HUDEP-2 (cell line): Measurements from ENCODE around the gene YARS1.

Source experiments
- DNase-seq, 76 experiments: peaks; one replicate each; lab custom pipeline; 2025; ENCODE audit not compliant: unreplicated experiment in 76 of 76; lab: John Stamatoyannopoulos, UW

Gene YARS1

DNA sequence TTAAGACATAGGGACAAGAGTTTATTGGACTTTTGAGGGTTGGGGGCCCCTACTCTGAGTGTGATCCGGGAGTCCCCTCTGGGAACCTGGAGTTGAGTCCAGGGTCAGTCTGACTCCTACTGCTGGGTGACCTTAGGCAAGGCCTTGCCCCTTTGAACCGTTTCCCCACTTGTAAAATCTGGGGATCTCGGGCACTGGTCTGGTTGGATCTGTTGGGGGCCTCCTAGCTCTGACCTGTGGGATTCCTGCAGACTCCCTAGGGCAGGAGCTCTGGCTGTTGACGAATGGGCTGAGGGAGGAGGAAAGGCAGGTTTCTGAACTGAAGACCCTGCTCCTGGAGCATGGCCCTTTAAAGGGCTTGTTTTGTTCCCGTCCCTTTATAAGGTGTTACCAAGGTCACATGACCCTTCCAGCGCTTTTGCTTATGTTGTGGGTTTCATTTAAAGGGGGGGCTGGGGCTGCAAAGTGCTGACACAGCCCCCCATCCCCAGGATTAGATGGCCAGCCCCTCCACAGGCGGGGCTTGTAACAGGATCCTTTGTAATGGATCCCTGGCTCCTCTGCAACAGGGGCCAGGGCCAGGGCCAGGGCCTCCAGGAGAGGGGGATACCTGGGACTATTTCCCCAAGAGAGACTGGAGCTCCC, 50.7 kb downstream of the YARS1 start:
- no peak for DNase-seq

DNA sequence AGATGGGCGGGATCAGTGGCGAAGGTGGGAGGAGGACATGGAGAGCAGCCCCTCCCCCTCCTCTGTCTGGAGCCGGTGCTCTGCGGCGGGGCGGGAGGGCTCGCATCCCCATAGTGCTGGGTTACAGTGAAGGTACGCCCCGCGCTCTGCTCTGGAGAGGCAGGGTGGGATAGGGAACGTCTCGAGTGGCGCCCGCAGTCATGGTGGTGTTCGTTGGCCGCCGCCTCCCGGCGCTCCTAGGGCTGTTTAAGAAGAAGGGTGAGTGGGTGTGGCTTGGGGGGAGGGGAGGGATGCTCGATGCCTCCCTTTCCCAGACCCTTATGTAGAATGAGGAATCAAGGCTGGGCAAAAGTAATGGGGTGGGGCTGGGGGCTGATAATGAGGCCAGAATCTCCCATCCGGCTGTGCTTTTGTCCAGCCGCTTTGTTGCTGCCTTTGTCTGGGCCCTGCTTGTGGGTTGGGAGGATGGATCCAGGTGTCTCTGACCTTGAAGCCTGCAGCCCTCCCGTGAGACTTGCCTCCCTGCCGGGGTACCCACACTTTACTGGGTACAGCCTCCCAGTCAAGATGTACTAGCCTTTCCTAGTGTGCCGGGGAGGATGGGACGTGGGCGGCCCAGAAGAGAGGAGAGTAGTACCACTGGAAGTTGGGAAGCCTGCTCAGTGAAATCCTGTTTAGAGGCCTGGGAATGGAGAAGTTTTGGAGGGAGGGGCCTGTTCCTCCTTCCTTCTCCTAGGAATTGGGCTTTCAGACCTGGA, 51.4 kb downstream of the YARS1 start:
- DNase-seq, result no peak

DNA sequence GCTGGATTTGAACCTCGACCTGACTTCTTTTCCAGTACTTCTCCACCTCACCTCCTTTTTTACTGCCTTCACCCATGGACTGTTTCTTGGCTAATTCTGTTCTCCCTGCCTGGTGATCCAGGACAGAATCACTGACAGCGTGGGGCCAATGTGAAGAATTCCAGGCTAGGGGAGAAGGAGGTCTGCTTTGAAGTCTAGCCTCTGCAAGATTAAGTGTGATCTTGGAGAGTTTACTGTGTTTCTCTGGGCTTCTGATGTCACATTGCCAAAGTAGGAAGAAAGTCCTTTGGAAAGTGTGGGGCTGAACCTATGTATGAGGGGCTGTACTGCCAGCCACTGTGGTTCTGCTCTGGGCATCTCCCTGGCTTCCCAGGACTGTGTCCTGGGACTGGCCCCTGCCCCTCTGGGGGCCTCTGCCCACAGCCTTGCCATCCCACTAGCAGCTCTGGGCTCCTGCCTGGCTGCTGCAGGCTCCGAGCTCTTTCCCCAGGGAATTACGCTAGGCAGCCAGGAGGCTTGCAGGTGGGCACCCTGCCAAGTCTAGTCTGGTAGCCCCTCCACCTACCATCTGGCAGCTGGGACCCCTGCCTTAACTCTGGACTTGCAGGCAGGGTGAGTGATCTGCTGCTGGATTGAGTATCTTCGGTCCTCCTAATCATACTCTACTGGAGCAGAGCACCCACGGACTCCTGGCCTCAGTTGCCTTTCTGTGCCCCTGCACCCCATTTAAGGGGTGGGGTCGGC, 52.2 kb downstream of the YARS1 start:
- no peak for DNase-seq

DNA sequence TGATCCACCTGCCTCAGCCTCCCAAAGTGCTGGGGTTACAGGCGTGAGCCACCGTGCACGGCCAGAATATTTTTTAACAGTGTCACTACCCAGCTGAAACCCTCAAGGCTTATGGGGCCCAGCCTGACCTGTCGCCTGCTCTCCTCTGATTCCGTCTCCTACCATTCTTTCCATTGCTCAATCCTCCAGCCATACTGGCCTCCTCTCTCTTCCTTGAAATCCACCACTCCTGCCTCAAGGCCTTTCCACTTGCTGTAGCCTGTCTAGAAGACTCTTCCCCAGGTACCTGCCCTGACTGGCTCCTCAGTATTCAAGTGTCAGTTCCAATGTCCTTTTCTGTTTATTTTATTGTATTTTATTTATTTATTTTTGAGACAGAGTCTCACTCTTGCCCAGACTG, 53.9 kb downstream of the YARS1 start:
- DNase-seq, result no peak

DNA sequence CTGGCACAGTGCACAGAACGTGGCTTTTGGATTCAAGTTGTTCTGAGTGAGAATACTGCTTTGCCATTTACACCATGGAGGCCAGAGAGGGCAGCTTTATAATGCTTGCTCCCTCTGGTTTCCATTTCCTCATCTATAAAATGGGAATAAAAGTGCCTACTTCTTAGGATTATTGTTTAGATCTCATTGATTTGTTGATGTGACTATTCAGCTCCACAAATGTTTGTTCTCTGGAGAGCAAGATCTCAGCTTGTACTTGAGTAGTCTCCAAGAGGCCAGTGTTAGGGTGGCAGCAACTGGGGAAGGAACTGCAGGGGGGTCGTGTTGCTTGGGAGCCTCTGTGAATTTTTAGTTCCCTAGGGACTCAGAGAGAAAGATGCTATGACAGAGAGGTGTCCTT, 55.2 kb downstream of the YARS1 start:
- peak in 15 of 76 experiments; percentile 19 to 72 (median 55) for DNase-seq

DNA sequence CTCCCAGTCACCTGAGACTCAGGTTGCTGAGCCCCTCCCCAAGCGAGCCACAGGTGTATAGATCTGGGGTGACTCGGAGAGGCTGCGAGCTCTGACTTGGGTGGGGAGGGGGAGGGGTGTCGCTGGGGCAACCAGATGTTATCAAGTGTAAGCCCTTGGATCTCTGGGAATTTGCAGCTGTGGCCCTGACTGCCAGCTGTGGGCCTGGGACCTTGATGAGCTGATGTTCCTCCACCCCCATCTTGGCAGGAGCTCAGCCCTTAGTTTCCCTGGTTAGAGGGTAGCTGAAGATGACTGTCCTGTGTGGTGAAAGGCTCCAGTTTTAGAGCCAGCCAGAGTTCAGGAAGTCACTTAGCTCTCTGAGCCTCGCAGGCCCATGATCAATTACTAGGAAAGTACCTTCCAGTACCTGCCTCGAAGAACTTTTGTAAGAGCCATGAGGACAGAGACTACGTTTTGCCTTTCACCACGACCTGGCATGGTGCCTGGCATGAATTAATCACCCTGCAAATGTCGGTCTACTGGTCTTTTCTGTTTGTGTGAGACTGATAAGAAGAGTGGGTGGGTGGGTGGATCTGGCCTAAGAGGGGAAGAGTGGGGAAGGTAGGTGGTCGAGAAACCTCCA, 55.8 kb downstream of the YARS1 start:
- peak in 75 of 76 experiments; percentile 62 to 96 (median 85) for DNase-seq

DNA sequence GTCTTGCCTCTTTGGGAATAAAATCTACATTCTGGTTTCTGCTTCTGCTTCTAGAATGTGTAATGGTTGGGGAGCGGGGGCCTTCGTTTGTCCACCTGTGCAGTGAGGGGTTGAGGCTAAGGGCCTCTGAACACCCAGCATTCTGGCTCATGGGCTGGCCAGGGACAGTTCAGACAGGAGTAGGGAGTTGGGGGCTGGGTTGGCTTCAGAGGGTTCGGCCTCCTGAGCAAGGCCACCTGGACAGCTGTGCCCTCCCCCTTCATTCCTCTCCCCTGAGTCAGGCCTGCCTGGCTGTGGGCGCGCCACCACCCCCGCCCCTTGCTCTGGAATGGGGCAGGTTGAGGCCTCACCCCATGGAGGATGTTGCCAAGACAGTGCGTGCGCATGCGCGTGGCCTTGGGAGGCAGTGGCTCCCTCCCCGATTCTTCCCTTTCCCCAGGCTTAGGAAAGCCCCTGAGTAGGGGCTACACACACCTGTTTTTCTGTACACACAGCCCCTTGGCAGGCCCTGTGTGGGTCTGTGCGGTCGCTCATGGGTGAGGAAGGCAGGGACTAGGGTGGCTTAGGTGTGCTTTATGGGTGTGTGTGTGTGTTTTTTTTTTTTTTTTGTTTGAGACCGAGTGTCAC, 57.0 kb downstream of the YARS1 start:
- peak in 62 of 76 experiments; percentile 10 to 81 (median 53) for DNase-seq

DNA sequence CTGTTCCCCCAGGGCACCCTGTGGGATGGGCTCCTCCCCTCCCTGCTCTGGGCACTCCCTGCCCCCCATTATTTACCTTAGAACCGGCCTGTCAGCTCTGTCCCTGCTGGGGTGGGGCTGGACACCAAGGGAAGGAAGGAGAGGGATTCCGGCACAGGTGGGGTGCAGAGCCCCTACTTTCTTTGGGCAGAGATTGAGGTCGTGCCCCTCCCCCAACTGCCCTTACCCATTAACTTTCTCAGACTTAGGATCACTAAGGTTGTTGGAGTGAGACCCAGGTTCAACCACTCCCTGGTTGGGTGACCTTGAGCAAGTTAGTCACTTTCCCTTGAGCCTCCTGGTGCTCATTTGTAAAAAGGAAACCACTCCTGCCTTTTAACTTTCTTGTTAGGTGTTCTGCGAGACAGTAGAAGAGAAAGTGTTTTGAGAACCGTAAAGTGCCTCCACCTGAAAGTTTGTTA, 57.6 kb downstream of the YARS1 start:
- peak in 2 of 76 experiments; percentile 8 to 47 for DNase-seq

DNA sequence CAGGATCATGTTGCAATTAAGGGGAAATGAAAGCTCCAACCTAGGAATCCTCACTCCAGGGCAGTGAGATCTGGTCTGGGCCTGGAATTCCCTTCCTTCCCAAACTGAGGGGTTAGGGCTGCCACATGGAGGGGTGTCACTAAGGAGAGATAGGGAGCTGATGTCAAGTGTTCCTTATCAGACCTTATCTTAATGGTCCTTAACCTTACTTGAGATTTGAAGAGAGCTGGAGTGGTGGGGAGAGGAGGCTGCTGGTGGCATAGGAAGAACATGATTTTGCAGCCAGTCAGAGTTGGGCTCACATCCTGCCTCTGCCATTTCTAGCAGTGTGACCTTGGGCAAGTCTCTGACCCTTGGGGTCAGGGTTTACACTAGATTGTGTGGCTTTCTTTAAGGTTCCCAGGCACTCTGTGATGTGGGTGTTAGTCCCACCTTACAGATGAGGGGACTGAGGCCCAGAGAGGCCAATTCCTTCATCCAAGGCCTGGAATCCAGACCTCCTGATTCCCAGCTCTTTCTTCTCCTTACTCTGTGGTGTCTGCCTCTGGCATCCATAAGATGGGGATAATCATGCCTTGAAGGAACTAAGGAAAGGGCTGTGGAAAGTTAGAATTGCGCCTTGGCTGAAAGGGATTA, 58.2 kb downstream of the YARS1 start:
- peak in 2 of 76 experiments; percentile 12 to 24 for DNase-seq

DNA sequence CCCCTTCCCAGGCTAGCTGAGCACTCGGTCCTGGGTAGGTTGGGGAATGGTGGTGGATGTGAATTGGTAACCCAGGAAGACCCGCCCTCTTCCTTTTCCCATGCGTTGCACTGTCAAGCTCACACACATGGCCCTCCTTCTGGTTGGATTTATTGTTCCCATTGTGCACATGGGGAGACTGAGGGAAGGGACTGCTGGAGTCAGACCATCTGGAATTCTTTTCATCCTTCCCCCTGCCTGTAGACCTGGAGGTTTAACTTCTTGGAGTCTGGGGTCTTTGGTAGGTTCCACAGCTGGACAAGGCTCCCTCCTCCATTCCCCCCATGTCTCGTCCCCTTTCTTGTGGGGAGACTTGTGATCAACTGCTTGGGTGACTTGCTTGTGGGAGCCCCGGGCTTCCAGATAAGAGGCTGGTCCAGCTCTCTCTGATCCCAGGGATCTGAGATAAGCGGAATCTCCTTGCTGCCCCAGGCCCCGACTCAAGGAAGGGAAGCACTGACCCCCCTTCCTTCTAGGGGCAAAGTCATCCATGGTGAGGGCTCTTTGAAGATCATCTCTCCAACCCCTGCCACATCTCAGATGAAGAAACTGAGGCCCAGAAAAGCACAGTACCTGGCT, 58.9 kb downstream of the YARS1 start:
- no peak for DNase-seq

DNA sequence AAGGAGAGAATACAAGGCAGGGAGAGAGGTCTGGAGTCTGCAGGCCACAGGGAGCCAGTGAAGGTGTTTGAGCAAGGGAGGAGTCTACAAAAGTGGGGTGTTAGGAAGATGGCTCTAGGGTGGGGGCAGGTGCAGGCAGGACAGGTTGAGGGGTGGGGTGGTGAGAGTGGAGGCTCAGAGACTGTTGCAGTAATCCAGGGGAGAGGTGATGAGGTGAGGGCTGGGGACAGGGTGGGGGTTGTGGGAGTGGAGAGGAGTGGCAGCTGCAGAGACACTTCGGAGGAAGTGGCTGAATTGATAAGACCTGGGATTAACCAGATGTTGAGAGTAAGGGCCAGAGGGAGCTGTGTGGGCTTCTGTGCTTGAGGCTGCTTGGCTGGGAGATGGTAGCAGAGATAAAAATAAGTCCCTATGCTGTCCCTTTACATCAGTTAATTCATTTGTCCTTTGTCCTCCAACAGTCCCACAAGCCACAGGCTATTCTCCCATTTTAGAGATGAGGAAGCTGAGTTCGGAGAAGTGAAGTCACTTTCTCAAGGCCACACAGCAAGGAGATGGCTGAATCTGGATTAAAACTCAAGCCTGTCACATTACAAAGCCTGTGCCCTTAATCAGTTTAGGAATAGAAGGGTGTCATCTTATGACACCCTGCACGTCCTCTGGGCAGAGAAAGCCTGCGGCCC, 59.8 kb downstream of the YARS1 start:
- peak in 74 of 76 experiments; percentile 32 to 92 (median 76) for DNase-seq

DNA sequence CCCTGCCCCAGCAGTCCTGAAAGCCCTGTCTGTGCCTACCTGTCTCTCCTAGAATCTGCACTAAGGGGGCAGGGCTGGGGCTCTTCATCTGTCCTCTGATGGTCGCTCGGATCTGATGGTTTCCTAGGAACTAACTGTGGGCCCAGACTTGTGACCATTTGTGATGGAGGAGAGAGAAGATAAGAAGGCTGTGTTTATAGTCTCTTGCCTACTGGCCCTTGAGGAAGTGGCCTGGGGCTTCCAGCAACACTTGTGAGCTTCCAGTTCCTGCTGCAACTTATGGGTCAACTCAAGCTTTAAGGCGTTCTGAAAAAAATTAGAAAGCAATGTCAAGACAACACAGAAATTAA, 61.4 kb downstream of the YARS1 start:
- DNase-seq, result peak in 50 of 76 experiments; percentile 17 to 68 (median 36)

DNA sequence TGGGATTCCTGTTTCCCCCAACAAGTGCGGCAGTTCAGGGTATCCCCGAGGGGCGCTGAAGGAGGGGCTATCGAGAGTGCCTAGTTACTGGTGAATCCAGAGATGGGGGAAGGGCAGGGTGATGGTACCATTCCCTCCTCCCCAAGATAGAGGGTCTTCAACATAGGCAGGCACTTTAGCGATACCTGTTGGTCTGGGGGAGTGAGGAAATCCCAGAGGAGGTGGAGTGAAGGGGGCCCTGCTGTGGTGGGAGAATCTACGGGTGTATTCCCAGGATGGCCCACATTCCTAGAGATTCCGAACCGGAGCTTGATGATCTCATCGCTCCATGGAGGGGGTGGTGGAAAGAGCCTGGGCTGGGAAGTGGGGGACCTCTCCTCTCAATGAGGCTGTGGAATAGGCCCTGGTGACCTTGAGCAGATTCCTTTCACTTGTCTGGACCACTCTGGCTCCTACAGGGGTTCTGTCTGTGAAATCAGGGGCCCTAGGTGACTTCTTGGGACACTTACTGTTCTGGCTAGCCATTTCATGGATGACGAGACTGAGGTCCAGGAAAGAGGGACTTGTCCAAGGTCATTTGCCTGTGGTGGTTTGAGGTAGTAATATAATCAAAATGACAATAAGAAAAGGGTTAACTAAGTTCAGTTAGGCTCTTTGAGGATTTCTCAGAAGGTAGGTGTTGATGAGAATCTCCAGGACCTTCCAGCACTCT, 61.9 kb downstream of the YARS1 start:
- peak in 1 of 76 experiments; percentile 46 for DNase-seq

DNA sequence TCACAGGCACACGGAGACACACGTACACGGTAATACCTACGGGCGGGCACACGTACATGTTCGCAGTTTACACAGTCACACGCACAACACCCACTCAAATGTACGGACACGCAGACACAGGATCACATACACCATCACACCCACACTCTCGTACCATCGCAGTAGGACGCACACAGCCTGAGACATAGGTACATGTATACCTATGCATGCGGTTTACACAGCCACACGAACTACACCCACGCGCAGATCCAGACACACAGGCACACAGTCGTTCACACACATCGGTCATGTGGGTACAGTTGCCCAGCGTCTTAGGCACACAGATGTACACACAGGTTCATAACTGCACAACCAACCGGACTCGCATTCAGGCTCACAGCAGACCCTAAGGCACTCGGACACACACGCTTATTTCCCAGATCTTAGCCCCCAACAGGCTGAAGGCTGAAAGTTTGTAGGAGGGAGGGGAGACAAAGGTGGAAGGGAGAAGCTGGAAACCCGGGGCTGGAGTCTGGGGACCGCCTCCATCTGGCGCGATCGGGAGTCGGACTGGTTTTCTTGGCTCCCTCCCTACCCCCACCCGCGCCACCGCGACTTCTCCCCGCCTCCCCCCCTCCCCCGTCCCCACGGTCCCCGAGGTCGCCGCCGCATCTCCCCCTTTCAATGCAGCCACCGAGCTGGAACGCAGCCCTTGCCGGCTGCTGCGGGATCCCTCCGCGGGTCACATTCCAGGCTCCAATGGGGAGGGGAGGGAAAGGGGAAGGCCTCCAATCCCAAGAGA, 62.7 kb downstream of the YARS1 start:
- peak in 31 of 76 experiments; percentile 16 to 59 (median 33) for DNase-seq

DNA sequence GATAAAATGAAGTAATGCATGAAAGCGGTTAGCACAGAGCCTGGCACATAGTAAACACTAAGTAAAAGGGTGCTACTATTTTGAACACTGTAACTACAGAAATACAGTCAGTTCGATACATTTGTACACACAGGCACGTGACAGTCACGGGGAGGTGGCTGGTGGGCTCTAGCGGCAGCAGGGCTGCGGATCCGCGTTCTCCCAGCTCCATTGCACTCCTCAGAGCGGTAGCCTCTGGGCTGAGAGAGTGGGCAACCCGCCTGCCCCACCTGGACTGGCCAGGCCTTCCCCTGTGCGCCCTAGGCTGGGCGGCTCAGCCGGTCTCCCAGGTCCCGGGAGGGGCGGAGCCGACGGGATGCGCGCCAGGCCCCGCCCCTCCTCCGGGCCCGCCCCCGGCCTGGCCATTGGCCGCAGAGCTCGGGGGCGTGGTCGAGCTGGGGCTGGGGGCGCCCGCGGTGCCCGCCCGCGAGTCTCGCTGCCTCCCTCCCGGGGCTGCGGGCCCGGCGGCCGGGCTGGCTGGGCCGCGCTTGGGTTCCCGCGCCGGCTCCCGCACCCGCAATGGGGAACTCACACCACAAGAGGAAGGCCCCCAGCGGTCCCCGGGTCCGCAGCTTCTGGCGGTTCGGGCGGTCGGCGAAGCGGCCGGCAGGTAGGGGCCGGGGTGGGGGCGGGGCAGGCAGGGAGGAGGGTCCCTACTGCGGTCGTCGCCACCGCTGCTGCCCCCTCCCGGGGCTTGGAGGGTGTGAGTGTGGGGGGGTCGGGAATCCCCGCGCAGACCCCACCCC, 63.4 kb downstream of the YARS1 start:
- DNase-seq, result peak in 60 of 76 experiments; percentile 20 to 79 (median 56)

DNA sequence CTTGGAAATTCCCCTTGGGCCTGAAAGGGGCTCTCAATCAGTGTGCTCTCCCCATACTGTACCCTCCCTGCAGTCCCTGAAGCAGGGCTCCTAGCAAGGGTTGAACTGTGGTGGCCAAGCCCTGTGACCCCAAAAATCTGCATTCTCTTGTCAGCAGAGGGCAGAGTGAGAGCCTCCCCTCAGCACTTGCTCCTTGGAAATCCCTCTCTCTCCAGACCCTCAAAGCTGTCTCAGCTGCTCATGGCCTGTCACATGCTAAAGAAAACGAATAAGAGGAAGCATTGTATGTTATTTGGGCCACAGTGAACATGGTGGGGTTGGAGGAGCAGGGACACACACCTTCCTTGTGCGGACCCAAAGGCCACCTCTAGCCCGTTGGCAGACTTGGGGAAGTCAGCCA, 67.4 kb downstream of the YARS1 start:
- no peak for DNase-seq

DNA sequence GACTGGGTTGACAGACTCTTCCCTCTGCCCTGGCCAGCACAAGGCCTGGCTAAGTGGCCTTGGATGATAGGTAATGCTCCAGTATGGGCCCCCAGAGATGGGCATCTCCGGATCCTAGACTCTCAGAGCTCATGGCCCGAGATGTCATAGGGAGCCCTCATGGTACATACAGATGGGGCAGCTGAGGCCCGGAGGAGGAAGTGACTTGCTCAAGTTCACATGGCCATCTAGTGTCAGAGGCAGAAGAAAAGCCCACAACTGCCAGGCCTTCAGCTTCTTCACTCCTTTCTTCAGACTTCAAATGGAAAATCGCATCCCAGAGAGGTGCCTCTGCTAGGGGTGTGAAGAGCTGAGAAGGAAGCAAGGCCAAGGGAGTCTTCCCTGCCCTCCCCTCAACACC, 67.8 kb downstream of the YARS1 start:
- no peak for DNase-seq
